DND-41 (cell line): ENCODE measurements around the gene RHOD.

Source experiments
- ATAC-seq: fragments of 200-7000 bp; cut with Tn5 transposase; 3 replicates; pipeline ENCODE4 v1.9.1; 2021; ENCODE audit warnings: low read depth; ENCODE audit not compliant: insufficient read depth
- DNase-seq: peaks from one replicate; pipeline ENCODE4 v3.0.0-alpha.2; 2020
- H2AFZ ChIP-seq: 2 replicates; pipeline ENCODE4 v1.6.0; 2012; ENCODE audit warnings: low read depth, low read length
- H3K27ac ChIP-seq: 2 replicates; pipeline ENCODE4 v1.5.1; 2012; ENCODE audit warnings: low read length, inconsistent platforms
- H3K27me3 ChIP-seq: fragments of 200-600 bp; sonication (generic); 2 replicates; pipeline ENCODE4 v1.6.0; 2012; ENCODE audit warnings: low read length, mild to moderate bottlenecking, inconsistent platforms; ENCODE audit not compliant: insufficient read depth, poor library complexity
- H3K36me3 ChIP-seq: 2 replicates; pipeline ENCODE4 v1.5.1; 2012; ENCODE audit warnings: low read length, inconsistent platforms; ENCODE audit not compliant: insufficient read depth
- H3K4me1 ChIP-seq: 2 replicates; pipeline ENCODE4 v1.5.1; 2012; ENCODE audit warnings: mild to moderate bottlenecking, low read length; ENCODE audit not compliant: insufficient read depth
- H3K4me2 ChIP-seq: 2 replicates; pipeline ENCODE4 v1.6.0; 2012; ENCODE audit warnings: mild to moderate bottlenecking, moderate library complexity, low read length, inconsistent platforms; ENCODE audit not compliant: insufficient read depth
- H3K4me3 ChIP-seq, 2 experiments: fragments of 200-600 bp in 1 of 2; shearing (Covaris generic) in 1 of 2; 2 replicates each; pipeline ENCODE4 v1.5.1; 2012 to 2016; ENCODE audit warnings: inconsistent platforms in 2 of 2, low read length in 2 of 2, mild to moderate bottlenecking in 2 of 2, low read depth in 1 of 2, moderate library complexity in 1 of 2
- H3K79me2 ChIP-seq: 2 replicates; pipeline ENCODE4 v1.6.0; 2012; ENCODE audit warnings: low read length, inconsistent platforms; ENCODE audit not compliant: insufficient read depth
- H3K9ac ChIP-seq: 2 replicates; pipeline ENCODE4 v1.6.0; 2012; ENCODE audit warnings: low read depth, mild to moderate bottlenecking, inconsistent platforms, low read length, moderate library complexity
- H3K9me3 ChIP-seq: 2 replicates; pipeline ENCODE4 v1.5.1; 2012; ENCODE audit warnings: low read length, moderate library complexity, mild to moderate bottlenecking, inconsistent platforms; ENCODE audit not compliant: insufficient read depth, severe bottlenecking
- H4K20me1 ChIP-seq: 2 replicates; pipeline ENCODE4 v1.6.0; 2012; ENCODE audit warnings: low read length; ENCODE audit not compliant: insufficient read depth
- CTCF ChIP-seq: IDR thresholded peaks from 2 replicates; pipeline ENCODE4 v1.5.1; 2012; ENCODE audit warnings: borderline replicate concordance, low read length, moderate library complexity, mild to moderate bottlenecking; ENCODE audit not compliant: poor library complexity, severe bottlenecking; ENCODE audit errors: extremely low read depth
- EZH2 ChIP-seq: IDR thresholded peaks from 3 replicates; pipeline ENCODE4 v1.6.1; 2012; ENCODE audit warnings: borderline replicate concordance, low read depth, mild to moderate bottlenecking, moderate library complexity, low read length, inconsistent platforms; ENCODE audit not compliant: severe bottlenecking

Gene RHOD

GRCh38 chr11:67118801-67119584, 62.3 kb downstream of the RHOD start, which contains the start of gene KDM2A:
KDM2A (plus strand) TSS chr11:67119263; CDS start chr11:67121317, 2,054 bp downstream.
- Histone ChIP-seq H3K4me2 (peak within 1 kb of the TSS; percentile 74), H3K9ac (peak within 1 kb of the TSS; percentile 95), H3K27ac (peak within 1 kb of the TSS; percentile 83), H2AFZ (peak within 1 kb of the TSS; percentile 87), H3K27me3 (no peaks in the 10 kb centered on the region), H3K9me3 (no peaks in the 10 kb centered on the region), H3K4me3 (peak within 1 kb of the TSS; percentile 86 to 92), H4K20me1 (peaks cover 23% of the 10 kb centered on the region), H3K79me2 (peaks cover 49% of the 10 kb centered on the region), H3K36me3 (peaks cover 17% of the 10 kb centered on the region), H3K4me1 (peaks cover 34% of the 10 kb centered on the region)
- TF ChIP-seq CTCF (peak; percentile 24), EZH2 (no peak)
- ATAC-seq (peak; percentile 84), DNase-seq (peak; percentile 99)

DNA sequence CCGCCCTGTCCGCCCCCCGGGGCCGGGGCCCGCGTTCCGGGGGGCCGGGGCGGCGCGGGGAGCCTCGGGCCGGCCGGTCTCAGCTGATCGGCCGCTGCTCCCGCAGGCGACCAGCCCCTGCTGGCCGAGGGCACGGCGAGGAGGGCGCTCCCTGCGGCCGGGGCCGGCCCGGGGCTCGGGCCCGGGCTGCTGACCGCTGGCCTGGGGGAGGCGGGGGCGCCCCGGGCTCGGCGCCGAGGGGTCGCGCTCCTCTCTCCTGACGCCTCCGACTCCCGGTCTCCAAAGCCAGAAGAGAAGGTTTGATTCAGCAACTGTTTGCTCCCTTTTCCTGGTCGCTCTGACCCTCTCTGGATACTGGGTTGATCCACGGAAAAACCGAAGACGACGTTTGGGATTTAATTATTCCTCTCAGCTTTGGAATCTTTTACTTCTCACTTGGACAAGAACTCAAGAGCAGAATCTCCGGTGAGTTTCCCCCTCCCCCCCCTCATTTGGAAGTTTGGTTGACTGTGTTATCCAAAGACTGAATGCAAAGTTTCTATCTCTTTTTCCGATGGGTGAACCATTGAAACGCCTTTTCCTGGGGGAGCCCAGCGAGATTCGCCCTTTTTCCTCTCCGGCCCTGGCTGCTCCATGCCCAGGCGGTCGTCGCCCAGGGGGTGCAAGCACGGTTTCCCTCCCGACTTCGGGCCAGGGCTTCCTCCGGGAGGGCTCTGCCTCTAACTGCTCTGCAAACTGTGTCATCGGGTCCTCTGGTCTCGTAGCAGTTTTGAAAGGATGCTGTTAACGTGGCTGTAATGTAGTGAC, 63.1 kb downstream of the RHOD start:
- ATAC-seq (peak; percentile 27; the same call in 2 of the 3 replicates), DNase-seq (peak; percentile 53)
- Histone ChIP-seq H3K27me3 (no peaks in the 10 kb centered on the region), H3K79me2 (peaks cover 56% of the 10 kb centered on the region), H3K4me3 (peak overlapping the region; percentile 86 to 92), H3K4me1 (peaks cover 34% of the 10 kb centered on the region), H2AFZ (peak overlapping the region; percentile 81), H3K9me3 (no peaks in the 10 kb centered on the region), H4K20me1 (peaks cover 23% of the 10 kb centered on the region), H3K27ac (peak overlapping the region; percentile 74), H3K36me3 (peaks cover 17% of the 10 kb centered on the region), H3K4me2 (peak overlapping the region; percentile 69), H3K9ac (peak overlapping the region; percentile 95)
- TF ChIP-seq EZH2 (no peak), CTCF (no peak)

GRCh38 chr11:67120456-67120855, 63.8 kb downstream of the RHOD start:
- DNase-seq (no peak), ATAC-seq (no peak)
- H3K4me1 ChIP-seq, result peaks cover 39% of the 10 kb centered on the region
- peak overlapping the region; percentile 86 to 92 for H3K4me3 ChIP-seq
- H4K20me1 ChIP-seq, result peaks cover 27% of the 10 kb centered on the region
- no peaks in the 10 kb centered on the region for H3K9me3 ChIP-seq
- TF ChIP-seq CTCF, result no peak
- no peak for TF ChIP-seq EZH2
- H3K36me3 ChIP-seq, result peaks cover 22% of the 10 kb centered on the region
- no peaks in the 10 kb centered on the region for H3K27me3 ChIP-seq
- peak overlapping the region; percentile 69 for H3K4me2 ChIP-seq
- H3K79me2 ChIP-seq, result peaks cover 63% of the 10 kb centered on the region
- peak overlapping the region; percentile 95 for H3K9ac ChIP-seq
- peak overlapping the region; percentile 81; the same call in 1 of the 2 replicates for H2AFZ ChIP-seq
- H3K27ac ChIP-seq, result peak overlapping the region; percentile 74
